GM19025 (cell line): ENCODE data around the gene RTN3.

Source experiments
- ATAC-seq: cut with Tn5 transposase; IDR thresholded peaks from one replicate; pipeline ENCODE4 v1.9.1; 2021; ENCODE audit warnings: mild to moderate bottlenecking, low read depth, moderate library complexity; ENCODE audit not compliant: unreplicated experiment

The RTN3 gene

DNA sequence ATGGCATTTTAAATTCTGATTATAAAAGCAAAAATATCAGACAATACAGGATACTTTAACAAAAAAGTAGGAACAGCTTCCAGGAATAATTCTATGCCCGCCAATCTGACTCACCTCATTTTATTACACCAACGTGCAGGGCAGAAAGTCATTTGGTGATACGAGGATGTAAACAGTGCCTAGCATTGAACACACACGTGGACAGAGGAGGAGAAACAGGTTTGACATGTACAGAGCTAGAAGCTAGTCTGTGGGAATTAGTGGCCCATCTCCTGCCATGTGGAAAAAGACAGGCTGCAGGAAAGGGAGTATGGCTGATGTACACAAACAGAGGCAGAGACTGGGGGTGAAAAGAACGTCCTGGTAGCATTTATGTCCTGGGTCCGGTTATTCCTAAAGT lies 123.0 kb downstream of the RTN3 start:
- ATAC-seq, result no peak

DNA sequence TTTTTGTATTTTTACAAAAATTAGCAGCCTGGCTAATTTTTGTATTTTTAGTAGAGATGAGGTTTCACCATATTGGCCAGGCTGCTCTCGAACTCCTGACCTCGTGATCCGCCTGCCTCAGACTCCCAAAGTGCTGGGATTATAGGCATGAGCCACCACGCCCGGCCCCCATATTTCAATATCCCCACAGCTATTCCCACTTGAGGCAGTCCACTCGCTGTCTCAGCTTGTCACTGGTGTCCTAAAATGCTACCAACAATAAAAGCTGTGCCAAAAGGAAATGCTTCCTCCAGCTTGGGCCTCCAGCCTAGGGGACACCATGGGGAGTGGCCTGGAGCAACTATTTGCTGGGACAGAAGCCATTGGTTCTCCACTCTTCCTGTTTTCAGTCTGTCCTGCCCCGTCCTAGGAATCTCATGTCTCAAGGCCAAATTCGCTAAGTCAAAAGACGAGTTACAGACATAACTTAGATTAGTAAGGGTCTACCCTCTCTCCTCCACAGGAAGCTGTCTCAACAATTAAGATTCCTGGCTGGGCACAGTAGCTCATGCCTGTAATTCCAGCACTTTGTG lies 124.6 kb downstream of the RTN3 start:
- no peak for ATAC-seq
